Transverse colon (tissue), 4 donors: ENCODE measurements around the gene ITGB5. TPM values are rescaled to one million over a fixed set of nuclear protein-coding genes. Genes with fewer than 3 reads are reported as not detected.

ENCODE experiments used
- DNase-seq: peaks from one replicate; pipeline ENCODE4 v3.0.0-alpha.2; 2019
- H3K27ac ChIP-seq, 4 donors: fragments of 200-600 bp; sonication (generic); 2 replicates each; pipeline ENCODE4 v1.5.1; 2016 to 2018; ENCODE audit warnings: inconsistent platforms in 4 of 4
- H3K27me3 ChIP-seq: fragments of 200-600 bp; sonication (generic); 2 replicates; pipeline ENCODE4 v1.5.1; 2017; ENCODE audit warnings: inconsistent platforms
- H3K36me3 ChIP-seq, 4 donors: fragments of 200-600 bp; sonication (generic); 2 replicates each; pipeline ENCODE4 v1.5.1; 2017 to 2019; ENCODE audit warnings: inconsistent platforms in 4 of 4
- H3K4me1 ChIP-seq, 4 donors: fragments of 200-600 bp; sonication (generic); 2 replicates each; pipeline ENCODE4 v1.5.1; 2017 to 2020; ENCODE audit warnings: inconsistent platforms in 4 of 4
- H3K4me3 ChIP-seq, 4 donors: fragments of 200-600 bp; sonication (generic); 1 replicate in 1 of 4; 2 replicates in 3 of 4; pipeline versions ENCODE4 v1.5.1 to v1.6.1; 2017 to 2019; ENCODE audit warnings: inconsistent platforms in 4 of 4
- H3K9me3 ChIP-seq, 2 donors: fragments of 200-600 bp; sonication (generic); 2 replicates each; pipeline ENCODE4 v1.5.1; 2017 to 2019; ENCODE audit warnings: inconsistent platforms in 2 of 2
- CTCF ChIP-seq, 5 experiments: fragments of 200-600 bp in 3 of 5; fragments of 450-650 bp in 2 of 5; sonication (generic) in 3 of 5; IDR thresholded peaks; 1 replicate in 2 of 5; 2 replicates in 3 of 5; pipeline ENCODE4 v1.5.1; 2016 to 2017; ENCODE audit warnings: antibody characterized with exemption in 5 of 5, inconsistent platforms in 3 of 5, mild to moderate bottlenecking in 2 of 5, moderate library complexity in 1 of 5
- EP300 ChIP-seq: sonication (generic); formaldehyde crosslinking; IDR thresholded peaks from one replicate; pipeline ENCODE4 v1.6.1; 2017; ENCODE audit warnings: antibody characterized with exemption, low read depth
- POLR2A ChIP-seq: fragments of 450-650 bp; IDR thresholded peaks from one replicate; pipeline ENCODE4 v1.6.1; 2016; ENCODE audit warnings: antibody characterized with exemption, mild to moderate bottlenecking, moderate library complexity
- POLR2AphosphoS5 ChIP-seq, 3 donors: sonication (generic); formaldehyde crosslinking; IDR thresholded peaks; one replicate each; pipeline ENCODE4 v1.6.1; 2016; ENCODE audit warnings: antibody characterized with exemption in 3 of 3
- WGBS, 2 donors: methylation state at CpG; one replicate each; pipeline ENCODE4 v1.1.5; 2018; ENCODE audit warnings: low coverage in 1 of 2; 5-methylcytosine and 5-hydroxymethylcytosine counted together
- in situ Hi-C, 4 donors: fragments of 200-750 bp; cut with MboI; loops; one replicate each; pipeline versions ENCODE4 v1.15.0 to v1.15.1; 2017; ENCODE audit warnings: low sequenced_read_pairs in 3 of 4, low pct_ligation_motif_present in 1 of 4, low pct_unique_long_range_greater_than_20kb in 1 of 4
- intact Hi-C: fragments of 100-400 bp; cut with DNase I; formaldehyde crosslinking; loops from one replicate; pipeline ENCODE4 v1.15.1; 2023; ENCODE audit warnings: low total_unique reads
- total RNA-seq, 4 donors: library from RNA; depleted of rRNA; stranded (reverse); fragments of >200 nt; gene quantifications; one replicate each; pipeline ENCODE4 v1.1.0, GENCODE V29; 2016

The ITGB5 gene
- total RNA-seq, 4 donors from 2014 or later, result 62.8 to 572 (median 105) TPM

- Histone ChIP-seq H3K4me1 (peaks cover 31 to 57% (median 39%) of the 10 kb centered on the region in 4 donors), H3K9me3 (no peaks in the 10 kb centered on the region), H3K27me3 (no peaks in the 10 kb centered on the region), H3K27ac (no peak overlapping the region), H3K4me3 (no peak overlapping the region), H3K36me3 (no peaks in the 10 kb centered on the region)
- intact Hi-C loops, result no loop called here
- no peak for TF ChIP-seq EP300
- no peak for TF ChIP-seq CTCF (IDR thresholded peaks at IDR 0.05)
- TF ChIP-seq POLR2AphosphoS5 (IDR thresholded peaks at IDR 0.05), result no peak
- TF ChIP-seq POLR2A, result no peak
- WGBS, 2 donors, result 95% methylated on average over 4 of the region's 4 CpGs; no CpG with 5 or more reads in 1 of the 2 donors
- in situ Hi-C loops, result no loop called here
- DNase-seq, result no peak
Observed at GRCh38 chr3:124816206-124816605, 71.0 kb downstream of the ITGB5 start.

DNA sequence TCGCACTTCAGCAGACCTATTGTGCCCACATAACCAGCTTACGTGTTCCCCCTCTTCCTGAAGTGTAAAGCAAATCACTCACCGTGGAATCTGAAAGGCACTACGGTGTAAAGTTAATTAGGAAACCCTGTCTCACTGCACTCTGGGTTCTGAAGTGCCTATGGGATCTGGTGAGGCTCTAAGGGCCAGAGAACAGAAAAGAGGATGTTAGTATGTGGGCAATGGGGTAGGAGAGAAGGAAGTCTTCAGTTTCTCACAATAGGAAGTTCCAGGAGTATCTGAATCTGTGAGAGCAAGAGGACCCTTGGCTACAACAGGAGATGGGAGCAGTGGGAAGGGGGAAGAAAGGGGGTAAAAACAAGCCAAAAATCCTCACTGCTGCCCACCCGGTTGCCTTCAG is 71.4 kb downstream of the ITGB5 start:
- H3K4me1 ChIP-seq, result peaks cover 31 to 61% (median 43%) of the 10 kb centered on the region in 4 donors
- H3K27ac ChIP-seq, result peak overlapping the region; percentile 72 to 83 (median 78)
- in situ Hi-C loops, result no loop called here
- TF ChIP-seq EP300, result no peak
- TF ChIP-seq POLR2AphosphoS5 (IDR thresholded peaks at IDR 0.05), result no peak
- no peak for TF ChIP-seq CTCF (IDR thresholded peaks at IDR 0.05)
- TF ChIP-seq POLR2A, result no peak
- no peak for DNase-seq
- intact Hi-C loops, result no loop called here
- no peaks in the 10 kb centered on the region for H3K9me3 ChIP-seq
- WGBS, 2 donors, result 85 to 90% methylated on average over 2 to 5 of the region's 5 CpGs
- H3K36me3 ChIP-seq, result no peaks in the 10 kb centered on the region
- no peaks in the 10 kb centered on the region for H3K27me3 ChIP-seq
- no peak overlapping the region for H3K4me3 ChIP-seq

DNA sequence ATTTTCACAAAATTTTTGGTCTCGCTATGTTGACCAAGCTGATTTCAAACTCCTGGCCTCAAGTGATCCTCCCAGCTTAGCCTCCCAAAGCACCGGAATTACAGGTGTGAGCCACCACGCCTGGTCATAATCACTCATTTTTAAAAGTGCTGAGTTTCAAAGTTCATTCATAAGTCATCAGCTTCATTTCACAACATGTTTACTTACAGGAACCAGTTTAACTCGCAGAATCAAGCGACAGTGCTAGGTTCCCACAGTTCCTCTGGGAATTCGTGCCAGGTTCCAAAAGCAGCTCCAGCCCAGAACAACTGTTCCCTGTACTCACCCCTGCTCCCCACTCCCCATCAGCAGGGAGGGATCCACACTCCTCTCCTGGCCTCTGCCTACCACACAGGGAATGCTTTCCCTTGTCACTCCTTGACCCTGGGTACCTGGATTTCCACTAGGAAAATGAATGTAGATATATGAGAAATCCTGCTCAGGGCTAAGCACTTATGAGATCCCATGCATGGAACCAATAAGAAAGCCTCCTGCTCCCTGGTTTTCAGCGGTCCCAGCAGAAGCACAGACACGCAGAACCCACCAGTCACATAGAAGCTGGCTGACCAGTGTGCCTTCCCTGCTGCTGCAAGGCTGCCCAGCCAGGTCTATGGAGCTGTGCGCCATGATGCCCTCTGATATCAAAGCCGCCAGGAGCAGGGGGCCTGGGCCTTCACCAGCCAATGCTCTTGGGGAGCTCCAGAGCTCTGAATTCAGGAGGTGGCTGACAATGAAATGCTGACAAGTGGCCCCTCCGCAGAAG is 72.3 kb downstream of the ITGB5 start:
- H3K27me3 ChIP-seq, result no peaks in the 10 kb centered on the region
- TF ChIP-seq POLR2AphosphoS5 (IDR thresholded peaks at IDR 0.05), result peak in 2 of 3 donors; percentile 58 to 77
- TF ChIP-seq CTCF (IDR thresholded peaks at IDR 0.05), result no peak
- TF ChIP-seq POLR2A, result no peak
- TF ChIP-seq EP300, result peak; percentile 18
- intact Hi-C loops (no loop called here), in situ Hi-C loops (no loop called here)
- peaks cover 31 to 67% (median 47%) of the 10 kb centered on the region in 4 donors for H3K4me1 ChIP-seq
- DNase-seq, result peak; percentile 68
- no peaks in the 10 kb centered on the region for H3K9me3 ChIP-seq
- 59 to 68% methylated on average over 3 to 11 of the region's 11 CpGs for WGBS, 2 donors
- H3K27ac ChIP-seq, result peak overlapping the region; percentile 72 to 83 (median 78)
- H3K36me3 ChIP-seq, result no peaks in the 10 kb centered on the region
- no peak overlapping the region for H3K4me3 ChIP-seq

GRCh38 chr3:124813541-124813940 is 73.6 kb downstream of the ITGB5 start:
- peaks cover 31 to 60% (median 44%) of the 10 kb centered on the region in 4 donors for H3K4me1 ChIP-seq
- intact Hi-C loops, result no loop called here
- H3K9me3 ChIP-seq, result no peaks in the 10 kb centered on the region
- in situ Hi-C loops, result no loop called here
- no peaks in the 10 kb centered on the region for H3K27me3 ChIP-seq
- DNase-seq, result no peak
- H3K4me3 ChIP-seq, result no peak overlapping the region
- no peak for TF ChIP-seq EP300
- TF ChIP-seq CTCF (IDR thresholded peaks at IDR 0.05), result no peak
- H3K27ac ChIP-seq, result peak overlapping the region; percentile 72 to 83 (median 78)
- no peaks in the 10 kb centered on the region for H3K36me3 ChIP-seq
